ENCODE data around the gene SMARCD3.

- TF ChIP-seq CTCF (conservative IDR thresholded peaks at IDR 0.05) (no peak), ZFX (IDR thresholded peaks at IDR 0.05) (no peak)
These were observed 46.7 kb downstream of the SMARCD3 start for GRCh38 chr7:151201751-151202150.

Data from C4-2B (cell line).